Calu3 (cell line): ENCODE measurements around the gene SYN1. TPM values are rescaled to one million over a fixed set of nuclear protein-coding genes. Genes with fewer than 3 reads are reported as not detected.
A peak's percentile ranks its signal among the peaks of the same experiment; 100 is the strongest.

Source experiments
- BruUV-seq: library from RNA; stranded (reverse); fragments of 400-500 nt; replicated peaks from 2 replicates; lab custom pipeline; 2021; lab: Mats Ljungman, UMichigan
- CTCF ChIA-PET: fragments of 300-600 bp; sonication (Branson Sonifier 250); formaldehyde crosslinking; loops from one replicate; lab custom pipeline; 2022; ENCODE audit warnings: antibody characterized with exemption; lab: Charles Lee
- DNase-seq: peaks from one replicate; pipeline ENCODE4 v3.0.0; 2022
- H3K27ac Mint-ChIP-seq: one replicate; pipeline ENCODE4 v1.8.0; 2022; ENCODE audit warnings: mixed read lengths; ENCODE audit not compliant: unreplicated experiment
- H3K27me3 Mint-ChIP-seq: one replicate; pipeline ENCODE4 v1.8.0; 2022; ENCODE audit warnings: mixed read lengths; ENCODE audit not compliant: unreplicated experiment
- H3K36me3 Mint-ChIP-seq: one replicate; pipeline ENCODE4 v1.8.0; 2022; ENCODE audit warnings: mild to moderate bottlenecking, moderate library complexity, mixed read lengths; ENCODE audit not compliant: insufficient read depth, unreplicated experiment
- H3K4me1 Mint-ChIP-seq: one replicate; pipeline ENCODE4 v1.8.0; 2022; ENCODE audit warnings: mild to moderate bottlenecking, low read depth, mixed read lengths; ENCODE audit not compliant: unreplicated experiment
- H3K4me3 Mint-ChIP-seq: one replicate; pipeline ENCODE4 v1.8.0; 2022; ENCODE audit warnings: mild to moderate bottlenecking, low read depth, moderate library complexity, mixed read lengths; ENCODE audit not compliant: unreplicated experiment
- H3K9me3 Mint-ChIP-seq: one replicate; pipeline ENCODE4 v1.8.0; 2022; ENCODE audit warnings: low read depth, mixed read lengths; ENCODE audit not compliant: unreplicated experiment
- CTCF ChIP-seq: fragments of 200-600 bp; IDR thresholded peaks from one replicate; pipeline ENCODE4 v1.8.0; 2022; ENCODE audit warnings: antibody characterized with exemption; ENCODE audit not compliant: unreplicated experiment
- intact Hi-C: fragments of 100-400 bp; cut with micrococcal nuclease; formaldehyde crosslinking; loops from one replicate; pipeline ENCODE4 v1.10.0; 2022; ENCODE audit not compliant: unreplicated experiment
- total RNA-seq: library from RNA; stranded (reverse); gene quantifications from 2 replicates; pipeline ENCODE4 v1.2.3, GENCODE V29; 2022

Gene SYN1
- total RNA-seq, 1 experiment from 2014 or later, result 0.21 TPM

DNA sequence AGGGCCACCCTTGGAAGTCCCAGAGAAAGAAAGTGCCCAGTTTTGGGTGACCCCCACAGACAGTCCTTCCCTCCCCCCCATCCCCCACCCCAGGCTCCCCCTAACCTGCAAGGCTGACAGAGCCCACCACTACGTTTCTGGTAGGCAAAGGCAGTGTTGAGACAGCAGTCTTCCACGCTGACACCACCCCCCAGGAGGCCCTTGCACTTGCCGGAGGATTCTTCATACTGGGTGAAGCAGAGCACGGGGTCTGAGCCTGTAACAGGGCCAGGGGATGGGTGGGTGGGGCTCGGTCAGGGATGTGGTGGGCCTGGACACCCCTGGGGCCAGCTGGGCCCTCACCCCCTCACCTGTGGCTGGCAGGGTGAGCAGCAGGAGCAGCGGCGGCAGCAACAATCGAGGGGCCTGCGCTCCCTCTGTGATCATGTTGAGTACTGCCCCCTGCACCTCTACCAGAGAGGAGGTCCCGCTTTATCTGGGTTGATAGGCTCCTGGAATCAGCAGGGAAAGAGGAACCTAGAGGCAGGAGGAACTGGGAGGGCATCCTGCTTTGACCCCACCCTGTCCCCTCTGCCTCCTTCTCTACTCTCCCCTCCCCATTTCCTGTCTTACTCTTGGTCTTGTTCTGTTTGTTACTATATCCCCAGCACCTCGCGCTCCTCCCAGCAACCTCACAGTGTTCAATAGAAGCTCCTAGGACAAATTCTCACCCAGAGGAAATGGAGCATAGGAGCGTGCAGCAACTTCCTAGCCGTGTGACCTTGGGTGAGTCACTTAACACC lies 10.0 kb upstream of the SYN1 start, which contains the start of gene CFP:
TSS of gene CFP (minus strand) at position 512 of the 782 bp plus-strand sequence. CDS start at position 426, 86 bp downstream.
- CTCF ChIA-PET, result interaction anchor here (1.3 kb wide), 1 partner anchor 106 kb away, joined by 3 read pairs; no protein-coding TSS in a partner anchor
- Mint-ChIP-seq H3K36me3 (no peaks in the 10 kb centered on the region), H3K4me1 (peaks cover 7% of the 10 kb centered on the region), H3K4me3 (no peak within 1 kb of the TSS), H3K27me3 (no peaks in the 10 kb centered on the region), H3K9me3 (no peaks in the 10 kb centered on the region), H3K27ac (no peak within 1 kb of the TSS)
- TF ChIP-seq CTCF, result no peak
- no TSS peak for BruUV-seq
- intact Hi-C loops, result loop anchor here (10.0 kb wide), 1 partner anchor 65 kb away; the partner anchor contains the start of gene ARAF
- no peak for DNase-seq

GRCh38 chrX:47628982-47629381 lies 9.3 kb upstream of the SYN1 start:
- DNase-seq, result no peak
- Mint-ChIP-seq H3K36me3 (no peaks in the 10 kb centered on the region), H3K9me3 (no peaks in the 10 kb centered on the region), H3K4me1 (peaks cover 7% of the 10 kb centered on the region), H3K27ac (no peak overlapping the region), H3K4me3 (no peak overlapping the region), H3K27me3 (peaks cover under 1% of the 10 kb centered on the region)
- no peak for TF ChIP-seq CTCF
- BruUV-seq, result no TSS peak
- intact Hi-C loops, result loop anchor here (10.0 kb wide), 1 partner anchor 64 kb away; the partner anchor contains the start of gene ARAF
- CTCF ChIA-PET, result interaction anchor here (1.3 kb wide), 1 partner anchor 106 kb away, joined by 3 read pairs; no protein-coding TSS in a partner anchor

DNA sequence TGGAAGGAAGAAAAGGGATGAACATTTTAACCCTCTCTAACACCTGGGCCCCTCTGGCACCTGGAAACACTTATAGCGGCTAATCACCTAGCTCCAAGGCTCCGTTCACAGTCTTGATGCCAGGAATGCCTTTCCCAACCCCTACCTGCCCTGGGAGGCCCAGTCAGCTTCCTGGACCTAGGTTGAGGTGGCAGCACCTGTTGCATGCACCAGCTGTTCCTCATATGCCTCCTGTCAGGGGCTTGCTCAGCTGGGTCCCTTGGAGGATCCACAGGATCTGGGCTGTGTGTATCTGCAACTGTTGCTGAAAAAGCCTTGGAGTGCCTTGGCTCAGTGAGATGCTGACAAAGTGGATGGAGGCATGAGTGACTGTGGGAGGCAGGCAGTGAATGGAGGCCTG lies 5.7 kb upstream of the SYN1 start:
- no peak overlapping the region for H3K27ac Mint-ChIP-seq
- no peak for TF ChIP-seq CTCF
- CTCF ChIA-PET, result interaction anchor here (1.2 kb wide), 1 partner anchor 128 kb away, joined by 3 read pairs; no protein-coding TSS in a partner anchor
- no peak overlapping the region for H3K4me3 Mint-ChIP-seq
- H3K36me3 Mint-ChIP-seq, result peaks cover 4% of the 10 kb centered on the region
- intact Hi-C loops, result loop anchor here (10.0 kb wide), 1 partner anchor 61 kb away; the partner anchor contains the start of gene ARAF
- no TSS peak for BruUV-seq
- H3K9me3 Mint-ChIP-seq, result no peaks in the 10 kb centered on the region
- peaks cover 36% of the 10 kb centered on the region for H3K27me3 Mint-ChIP-seq
- DNase-seq, result no peak
- peaks cover 8% of the 10 kb centered on the region for H3K4me1 Mint-ChIP-seq

- peak; percentile 69 for DNase-seq
These were observed 3.9 kb upstream of the SYN1 start for GRCh38 chrX:47623540-47624027.

More at GRCh38 chrX:47623540-47624027, 3.9 kb upstream of the SYN1 start:
- Mint-ChIP-seq H3K9me3 (no peaks in the 10 kb centered on the region), H3K27ac (no peak overlapping the region), H3K4me1 (peaks cover 8% of the 10 kb centered on the region), H3K27me3 (peaks cover 40% of the 10 kb centered on the region), H3K36me3 (peaks cover 15% of the 10 kb centered on the region), H3K4me3 (peak overlapping the region; percentile 74)
- intact Hi-C loops, result loop anchor here (10.0 kb wide), 1 partner anchor 59 kb away; the partner anchor contains the start of gene ARAF
- CTCF ChIA-PET, result interaction anchor here (0.5 kb wide), 1 partner anchor 280 kb away, joined by 3 read pairs; no protein-coding TSS in a partner anchor
- no TSS peak for BruUV-seq
- TF ChIP-seq CTCF, result no peak
